Effector CD8-positive, alpha-beta T cell (primary cell): Measurements from ENCODE around the gene SNX32.

ENCODE experiments used
- DNase-seq: peaks from one replicate; lab custom pipeline; 2025; lab: John Stamatoyannopoulos, UW

Gene SNX32

GRCh38 chr11:65899356-65900124 is 65.8 kb downstream of the SNX32 start:
- DNase-seq: peak; percentile 30

- DNase-seq: peak; percentile 89
Measured at GRCh38 chr11:65900125-65900898, 66.5 kb downstream of the SNX32 start, which contains the start of gene FOSL1. TSS of gene FOSL1 (minus strand) at chr11:65900388. CDS start at chr11:65900339, 49 bp downstream.

- no peak for DNase-seq
Measured at GRCh38 chr11:65900899-65901180, 67.1 kb downstream of the SNX32 start.

- no peak for DNase-seq
Measured at GRCh38 chr11:65903068-65903481, 69.3 kb downstream of the SNX32 start.
